Smooth muscle cell (in vitro differentiated cells): ENCODE results near the gene ROR2. TPM values are rescaled to one million over a fixed set of nuclear protein-coding genes. Genes with fewer than 3 reads are reported as not detected.

Experiments
- DNase-seq: peaks from one replicate; lab custom pipeline; 2025; ENCODE audit not compliant: unreplicated experiment; lab: John Stamatoyannopoulos, UW
- H2AFZ ChIP-seq: fragments of 200-600 bp; sonication (generic); 2 replicates; pipeline ENCODE4 v1.6.0; 2016; ENCODE audit warnings: antibody characterized with exemption, low read depth, mild to moderate bottlenecking
- H3F3A ChIP-seq: fragments of 200-600 bp; sonication (generic); 2 replicates; pipeline ENCODE4 v1.6.0; 2017; ENCODE audit warnings: antibody characterized with exemption, low read depth
- H3K27ac ChIP-seq: fragments of 200-600 bp; sonication (generic); 2 replicates; pipeline ENCODE4 v1.5.1; 2016; ENCODE audit warnings: low read depth, mild to moderate bottlenecking
- H3K27me3 ChIP-seq: fragments of 200-600 bp; sonication (generic); 2 replicates; pipeline ENCODE4 v1.6.1; 2016; ENCODE audit warnings: low read depth, mild to moderate bottlenecking
- H3K36me3 ChIP-seq: fragments of 200-600 bp; sonication (generic); 2 replicates; pipeline ENCODE4 v1.5.1; 2016; ENCODE audit warnings: low read depth
- H3K4me1 ChIP-seq: fragments of 200-600 bp; sonication (generic); 2 replicates; pipeline ENCODE4 v1.5.1; 2016; ENCODE audit warnings: low read depth
- H3K4me2 ChIP-seq: fragments of 200-600 bp; sonication (generic); 2 replicates; pipeline ENCODE4 v1.6.0; 2016; ENCODE audit warnings: mild to moderate bottlenecking
- H3K4me3 ChIP-seq: fragments of 200-600 bp; sonication (generic); 2 replicates; pipeline ENCODE4 v1.5.1; 2016; ENCODE audit warnings: mild to moderate bottlenecking
- H3K79me2 ChIP-seq: fragments of 200-600 bp; sonication (generic); 2 replicates; pipeline ENCODE4 v1.6.0; 2016; ENCODE audit warnings: low read depth, mild to moderate bottlenecking
- H3K9ac ChIP-seq: fragments of 200-600 bp; sonication (generic); 2 replicates; pipeline ENCODE4 v1.6.0; 2016; ENCODE audit warnings: low read depth
- H3K9me3 ChIP-seq: fragments of 200-600 bp; sonication (generic); replicated peaks from 2 replicates; pipeline ENCODE4 v1.5.1; 2016; ENCODE audit warnings: low read depth
- H4K20me1 ChIP-seq: fragments of 200-600 bp; sonication (generic); 2 replicates; pipeline ENCODE4 v1.6.0; 2016; ENCODE audit warnings: low read depth
- WGBS: methylation state at CpG from one replicate; pipeline ENCODE4 v1.1.7; 2016; ENCODE audit warnings: low lambda C conversion rate; 5-methylcytosine and 5-hydroxymethylcytosine counted together
- polyA plus RNA-seq: library from polyadenylated mRNA; unstranded; fragments of >200 nt; fragmentation: Nextera tagmentation; extraction: Ambion mirVana; gene quantifications from 2 replicates; pipeline ENCODE4 v1.2.1, GENCODE V29; 2016
- total RNA-seq: library from RNA; depleted of rRNA; stranded (reverse); fragments of >200 nt; gene quantifications from 2 replicates; pipeline ENCODE4 v1.2.3, GENCODE V29; 2014
- TF ChIP-seq, protein P1 (sequence below): fragments of 200-600 bp; sonication (generic); IDR thresholded peaks from 2 replicates; pipeline ENCODE4 v1.5.1; 2017; ENCODE audit warnings: borderline replicate concordance, mild to moderate bottlenecking, antibody characterized with exemption; ENCODE audit not compliant: insufficient read depth, poor library complexity, severe bottlenecking

Gene ROR2
- total and polyA plus RNA-seq, 2 experiments from 2014 or later = 16.7 to 21.7 TPM

DNA sequence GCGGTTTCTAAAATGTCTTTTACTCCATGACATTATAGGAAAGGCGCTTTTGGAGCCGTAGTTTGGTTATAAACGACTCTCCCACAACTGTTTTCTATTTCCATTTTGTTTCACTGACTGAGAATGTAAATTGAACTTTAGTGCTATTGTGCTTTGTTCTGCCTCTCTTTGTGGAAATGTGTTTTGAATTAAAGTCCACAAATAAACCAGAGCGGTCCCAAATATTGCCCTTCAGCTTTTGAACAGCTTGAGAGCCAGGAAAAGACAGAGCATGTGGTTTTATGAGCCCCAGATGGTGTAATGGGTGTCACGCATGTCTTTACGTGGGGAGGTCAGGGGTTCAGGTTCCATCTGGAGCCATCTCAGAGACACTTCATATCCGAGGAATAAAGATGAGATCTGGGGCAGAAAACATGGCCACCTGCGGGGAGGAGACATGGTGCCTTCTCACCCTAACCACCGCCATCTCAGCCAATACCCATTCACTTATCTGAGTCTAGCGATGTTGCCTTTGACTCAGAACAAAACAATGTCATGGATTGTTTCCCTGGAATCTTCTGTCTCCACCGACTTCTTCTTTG is 42.5 kb upstream of the ROR2 start:
- no peak overlapping the region for H3K4me2 ChIP-seq
- H3F3A ChIP-seq = no peaks in the 10 kb centered on the region
- H3K4me3 ChIP-seq = no peak overlapping the region
- H3K9me3 ChIP-seq = no peaks in the 10 kb centered on the region
- H3K36me3 ChIP-seq = no peaks in the 10 kb centered on the region
- DNase-seq = no peak
- peaks cover 4% of the 10 kb centered on the region for H3K27me3 ChIP-seq
- H4K20me1 ChIP-seq = no peaks in the 10 kb centered on the region
- no peak overlapping the region for H3K9ac ChIP-seq
- no peak overlapping the region for H3K27ac ChIP-seq
- H3K4me1 ChIP-seq = no peaks in the 10 kb centered on the region
- TF ChIP-seq, protein P1, sequence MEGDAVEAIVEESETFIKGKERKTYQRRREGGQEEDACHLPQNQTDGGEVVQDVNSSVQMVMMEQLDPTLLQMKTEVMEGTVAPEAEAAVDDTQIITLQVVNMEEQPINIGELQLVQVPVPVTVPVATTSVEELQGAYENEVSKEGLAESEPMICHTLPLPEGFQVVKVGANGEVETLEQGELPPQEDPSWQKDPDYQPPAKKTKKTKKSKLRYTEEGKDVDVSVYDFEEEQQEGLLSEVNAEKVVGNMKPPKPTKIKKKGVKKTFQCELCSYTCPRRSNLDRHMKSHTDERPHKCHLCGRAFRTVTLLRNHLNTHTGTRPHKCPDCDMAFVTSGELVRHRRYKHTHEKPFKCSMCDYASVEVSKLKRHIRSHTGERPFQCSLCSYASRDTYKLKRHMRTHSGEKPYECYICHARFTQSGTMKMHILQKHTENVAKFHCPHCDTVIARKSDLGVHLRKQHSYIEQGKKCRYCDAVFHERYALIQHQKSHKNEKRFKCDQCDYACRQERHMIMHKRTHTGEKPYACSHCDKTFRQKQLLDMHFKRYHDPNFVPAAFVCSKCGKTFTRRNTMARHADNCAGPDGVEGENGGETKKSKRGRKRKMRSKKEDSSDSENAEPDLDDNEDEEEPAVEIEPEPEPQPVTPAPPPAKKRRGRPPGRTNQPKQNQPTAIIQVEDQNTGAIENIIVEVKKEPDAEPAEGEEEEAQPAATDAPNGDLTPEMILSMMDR = no peak
- H2AFZ ChIP-seq = no peak overlapping the region
- 77% methylated on average over 12 of the region's 12 CpGs for WGBS
- no peaks in the 10 kb centered on the region for H3K79me2 ChIP-seq

DNA sequence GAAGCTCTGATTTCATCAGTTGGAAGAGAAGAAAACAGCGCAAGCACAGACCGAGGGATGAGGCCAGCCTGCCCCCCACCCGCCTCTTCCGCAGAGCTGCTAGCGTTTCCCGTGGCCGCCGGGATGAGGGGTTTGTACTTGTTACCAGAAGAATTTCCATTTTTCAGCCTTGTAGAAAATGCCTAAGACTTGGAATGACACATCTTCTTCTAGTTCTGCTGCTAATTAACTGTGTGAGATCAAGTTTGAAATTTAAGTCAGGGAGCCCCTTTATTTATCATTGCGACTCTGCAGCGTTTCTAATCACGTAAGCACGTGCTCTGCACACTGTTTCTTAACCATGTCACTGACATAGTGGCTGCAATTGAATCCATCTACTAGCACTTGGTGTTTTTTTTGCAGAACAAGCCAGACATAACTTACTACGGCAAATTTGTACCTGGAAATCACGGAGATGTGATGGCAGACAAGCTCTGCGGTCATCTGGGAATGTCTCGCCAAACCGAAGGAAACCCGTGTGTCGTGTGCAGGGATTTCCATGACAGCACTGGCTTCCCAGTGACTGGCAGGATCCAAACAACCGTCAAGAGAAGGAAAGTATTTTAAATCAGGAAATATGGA is 41.8 kb upstream of the ROR2 start:
- Histone ChIP-seq H4K20me1 (no peaks in the 10 kb centered on the region), H3K79me2 (no peaks in the 10 kb centered on the region), H3F3A (no peaks in the 10 kb centered on the region), H3K9me3 (no peaks in the 10 kb centered on the region), H3K27ac (no peak overlapping the region), H3K27me3 (peaks cover 4% of the 10 kb centered on the region), H3K4me1 (no peaks in the 10 kb centered on the region), H3K4me3 (no peak overlapping the region), H3K9ac (no peak overlapping the region), H2AFZ (no peak overlapping the region), H3K4me2 (no peak overlapping the region), H3K36me3 (no peaks in the 10 kb centered on the region)
- DNase-seq = no peak
- 82% methylated on average over 20 of the region's 20 CpGs for WGBS
- TF ChIP-seq, protein P1 = no peak

DNA sequence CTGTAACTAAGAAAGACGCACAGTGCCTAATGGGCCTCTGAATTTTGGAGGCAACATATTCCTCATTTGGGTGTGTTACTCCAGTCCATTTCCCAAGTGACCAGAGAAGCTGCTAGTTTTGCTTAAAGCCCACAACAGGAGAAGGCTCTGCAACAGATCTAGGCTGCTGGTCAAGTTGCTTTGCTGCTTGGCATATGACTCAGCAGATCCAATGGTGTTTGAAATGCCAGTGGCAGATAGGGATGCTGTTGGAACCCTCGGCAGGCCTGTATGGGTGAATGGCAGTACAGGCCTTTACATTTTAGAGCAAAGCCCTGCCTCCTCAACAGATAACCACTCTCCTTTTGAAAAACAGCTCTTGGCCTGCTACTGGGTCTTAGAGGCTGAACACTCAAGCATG is 36.2 kb upstream of the ROR2 start:
- TF ChIP-seq, protein P1 = no peak
- H4K20me1 ChIP-seq = no peaks in the 10 kb centered on the region

DNA sequence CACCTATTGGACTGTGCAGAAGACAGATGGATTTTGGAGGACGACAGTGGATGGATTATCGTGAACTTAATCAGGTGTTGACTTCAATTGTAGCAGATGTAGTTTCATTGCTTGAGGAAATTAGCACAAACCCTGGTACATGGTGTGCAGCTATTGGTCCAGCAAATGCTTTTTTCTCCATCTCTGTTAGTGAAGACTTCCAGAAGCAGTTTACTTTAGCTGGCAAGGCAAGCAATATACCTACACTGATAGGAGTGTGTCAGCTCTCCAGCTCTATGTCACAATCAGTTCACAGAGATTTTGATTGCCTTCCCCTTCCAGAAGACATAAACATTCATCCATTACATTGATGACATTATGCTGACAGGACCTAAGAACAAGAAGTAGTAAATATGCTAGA is 35.7 kb upstream of the ROR2 start:
- no peaks in the 10 kb centered on the region for H3K27me3 ChIP-seq
- no peak overlapping the region for H3K4me2 ChIP-seq
- WGBS = 93% methylated on average over 2 of the region's 2 CpGs
- H3K4me1 ChIP-seq = no peaks in the 10 kb centered on the region
- no peaks in the 10 kb centered on the region for H3K9me3 ChIP-seq
- H3K79me2 ChIP-seq = no peaks in the 10 kb centered on the region
- no peaks in the 10 kb centered on the region for H4K20me1 ChIP-seq
- no peak for DNase-seq
- H3K36me3 ChIP-seq = no peaks in the 10 kb centered on the region
- TF ChIP-seq, protein P1 = no peak
- H3K4me3 ChIP-seq = no peak overlapping the region
- no peak overlapping the region for H3K9ac ChIP-seq
- H3K27ac ChIP-seq = no peak overlapping the region
- H3F3A ChIP-seq = no peaks in the 10 kb centered on the region
- H2AFZ ChIP-seq = no peak overlapping the region

More for the DNA sequence above, 36.2 kb upstream of the ROR2 start:
- no peaks in the 10 kb centered on the region for H3K79me2 ChIP-seq
- no peak overlapping the region for H3K9ac ChIP-seq
- no peak overlapping the region for H3K4me2 ChIP-seq
- no peaks in the 10 kb centered on the region for H3K27me3 ChIP-seq
- H3K4me3 ChIP-seq = no peak overlapping the region
- no peaks in the 10 kb centered on the region for H3K4me1 ChIP-seq
- WGBS = 68% methylated on average over 2 of the region's 2 CpGs
- H3K27ac ChIP-seq = no peak overlapping the region
- H3K9me3 ChIP-seq = no peaks in the 10 kb centered on the region
- no peak for DNase-seq
- no peak overlapping the region for H2AFZ ChIP-seq
- no peaks in the 10 kb centered on the region for H3F3A ChIP-seq
- no peaks in the 10 kb centered on the region for H3K36me3 ChIP-seq
